ENCODE results near the gene VWA5A. TPM values are rescaled to one million over a fixed set of nuclear protein-coding genes. Genes with fewer than 3 reads are reported as not detected.

Gene VWA5A
- total and polyA plus RNA-seq, 10 of the 15 experiments (the other 5 are each of a cell fraction or from before 2014, with no cell fraction given) = 0.45 to 1.6 (median 1.0) TPM

DNA sequence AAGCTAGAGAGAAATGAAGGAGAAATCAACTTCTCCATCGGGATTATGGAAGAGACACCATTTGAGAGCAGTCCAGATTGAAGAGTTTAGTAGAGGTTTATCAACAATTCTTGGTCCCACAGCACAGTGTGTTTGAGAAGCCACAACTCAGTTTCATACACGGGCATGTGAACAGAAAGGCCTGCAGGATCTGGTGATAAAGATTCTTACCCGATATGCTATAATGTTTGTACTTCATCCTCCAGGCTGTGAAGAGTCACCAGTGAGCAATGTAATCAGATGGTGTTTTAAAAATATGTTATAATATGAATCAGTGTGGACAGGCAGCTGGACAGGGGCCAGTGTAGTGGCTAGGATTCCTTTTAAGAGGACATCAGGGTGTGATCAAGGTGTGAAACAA lies 29.7 kb upstream of the VWA5A start:
- H2AFZ ChIP-seq (ENCODE audit: control insufficient read depth, low read depth, low read length) = no peak overlapping the region
- no peaks in the 10 kb centered on the region for H3K79me2 ChIP-seq (ENCODE audit: control insufficient read depth, insufficient read depth, low read length)
- ATAC-seq (no peak), DNase-seq (ENCODE audit: low read depth, low spot score) (no peak), FAIRE-seq (no peak)
- no peak overlapping the region for H3K4me3 ChIP-seq
- no peak overlapping the region for H3K4me2 ChIP-seq (ENCODE audit: control insufficient read depth, insufficient read depth)
- no peaks in the 10 kb centered on the region for H3K36me3 ChIP-seq (ENCODE audit: control insufficient read depth in 2 of 2, insufficient read depth in 2 of 2, low read length in 1 of 2)
- no peaks in the 10 kb centered on the region for H3K4me1 ChIP-seq (ENCODE audit: control insufficient read depth, insufficient read depth, low read length)
- SMC1A ChIA-PET (ENCODE audit: uncharacterized antibody, unreplicated experiment) = interaction anchor here (1.1 kb wide), 1 partner anchor 9 kb away, joined by 3 read pairs; no protein-coding TSS in a partner anchor
- no peak overlapping the region for H3K9ac ChIP-seq (ENCODE audit: control insufficient read depth, insufficient read depth, low read length)
- H3K27me3 ChIP-seq (replicated peaks in 1 of 2; ENCODE audit: control insufficient read depth in 2 of 2, insufficient read depth in 2 of 2, low read length in 1 of 2) = peaks cover 0 to 2% of the 10 kb centered on the region in 2 experiments; a peak in 1 of 4 replicates
- intact Hi-C loops (cut with micrococcal nuclease; ENCODE audit: unreplicated experiment) (no loop called here), in situ Hi-C loops (cut with MboI) (no loop called here)
- no peaks in the 10 kb centered on the region for H4K20me1 ChIP-seq (ENCODE audit: control insufficient read depth, insufficient read depth)
- RAD21 ChIA-PET (ENCODE audit: unreplicated experiment) = no interaction called here
- POLR2A ChIA-PET = no interaction called here
- H3K27ac ChIP-seq (ENCODE audit: control insufficient read depth, insufficient read depth) = no peak overlapping the region
- TF ChIP-seq, protein P1, sequence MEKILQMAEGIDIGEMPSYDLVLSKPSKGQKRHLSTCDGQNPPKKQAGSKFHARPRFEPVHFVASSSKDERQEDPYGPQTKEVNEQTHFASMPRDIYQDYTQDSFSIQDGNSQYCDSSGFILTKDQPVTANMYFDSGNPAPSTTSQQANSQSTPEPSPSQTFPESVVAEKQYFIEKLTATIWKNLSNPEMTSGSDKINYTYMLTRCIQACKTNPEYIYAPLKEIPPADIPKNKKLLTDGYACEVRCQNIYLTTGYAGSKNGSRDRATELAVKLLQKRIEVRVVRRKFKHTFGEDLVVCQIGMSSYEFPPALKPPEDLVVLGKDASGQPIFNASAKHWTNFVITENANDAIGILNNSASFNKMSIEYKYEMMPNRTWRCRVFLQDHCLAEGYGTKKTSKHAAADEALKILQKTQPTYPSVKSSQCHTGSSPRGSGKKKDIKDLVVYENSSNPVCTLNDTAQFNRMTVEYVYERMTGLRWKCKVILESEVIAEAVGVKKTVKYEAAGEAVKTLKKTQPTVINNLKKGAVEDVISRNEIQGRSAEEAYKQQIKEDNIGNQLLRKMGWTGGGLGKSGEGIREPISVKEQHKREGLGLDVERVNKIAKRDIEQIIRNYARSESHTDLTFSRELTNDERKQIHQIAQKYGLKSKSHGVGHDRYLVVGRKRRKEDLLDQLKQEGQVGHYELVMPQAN (conservative IDR thresholded peaks at IDR 0.05) = no peak
- TF ChIP-seq EZH2 (IDR thresholded peaks at IDR 0.05; ENCODE audit: borderline replicate concordance, control insufficient read depth, low read depth, low read length) (no peak), SMC3 (IDR thresholded peaks at IDR 0.05; ENCODE audit: borderline replicate concordance, low read length) (no peak)
- TF ChIP-seq, protein P2, sequence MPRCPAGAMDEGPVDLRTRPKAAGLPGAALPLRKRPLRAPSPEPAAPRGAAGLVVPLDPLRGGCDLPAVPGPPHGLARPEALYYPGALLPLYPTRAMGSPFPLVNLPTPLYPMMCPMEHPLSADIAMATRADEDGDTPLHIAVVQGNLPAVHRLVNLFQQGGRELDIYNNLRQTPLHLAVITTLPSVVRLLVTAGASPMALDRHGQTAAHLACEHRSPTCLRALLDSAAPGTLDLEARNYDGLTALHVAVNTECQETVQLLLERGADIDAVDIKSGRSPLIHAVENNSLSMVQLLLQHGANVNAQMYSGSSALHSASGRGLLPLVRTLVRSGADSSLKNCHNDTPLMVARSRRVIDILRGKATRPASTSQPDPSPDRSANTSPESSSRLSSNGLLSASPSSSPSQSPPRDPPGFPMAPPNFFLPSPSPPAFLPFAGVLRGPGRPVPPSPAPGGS (IDR thresholded peaks at IDR 0.05; ENCODE audit: borderline replicate concordance, insufficient read depth, low read depth, low read length, poor library complexity, severe bottlenecking) = no peak
- 0% methylated on average over 3 of the region's 3 CpGs for WGBS (ENCODE audit: insufficient coverage, insufficient replicate concordance, low lambda C conversion rate, missing lambda C conversion rate)
- CTCF ChIA-PET = no interaction called here
- H3K9me3 ChIP-seq (replicated peaks; ENCODE audit: control insufficient read depth, insufficient read depth, low read length) = no peaks in the 10 kb centered on the region
- no TSS peak for BruUV-seq (replicated peaks)
